Neutrophil (primary cell): ENCODE results near the gene TENM3.

Experiments
- H3K27ac ChIP-seq: fragments of 200-600 bp; sonication (generic); 2 replicates; pipeline ENCODE4 v1.5.1; 2016; ENCODE audit warnings: mild to moderate bottlenecking, moderate library complexity
- H3K27me3 ChIP-seq: fragments of 200-600 bp; sonication (generic); 2 replicates; pipeline ENCODE4 v1.6.0; 2016; ENCODE audit warnings: mild to moderate bottlenecking
- H3K36me3 ChIP-seq: fragments of 200-600 bp; sonication (generic); 2 replicates; pipeline ENCODE4 v1.5.1; 2017
- H3K4me1 ChIP-seq, 2 experiments: fragments of 200-600 bp in 1 of 2; sonication (generic) in 1 of 2; 1 replicate in 1 of 2; 2 replicates in 1 of 2; pipeline versions ENCODE4 v1.5.1 to v1.6.1; 2013 to 2016; ENCODE audit warnings: low read depth in 1 of 2, low read length in 1 of 2, mild to moderate bottlenecking in 1 of 2, moderate library complexity in 1 of 2; ENCODE audit not compliant: control insufficient read depth in 1 of 2, insufficient read depth in 1 of 2
- H3K4me3 ChIP-seq, 2 experiments: fragments of 200-600 bp in 1 of 2; sonication (generic) in 1 of 2; 1 replicate in 1 of 2; 2 replicates in 1 of 2; pipeline ENCODE4 v1.5.1; 2013 to 2016; ENCODE audit warnings: low read depth in 1 of 2, low read length in 1 of 2, mild to moderate bottlenecking in 1 of 2, moderate library complexity in 1 of 2
- H3K9me3 ChIP-seq: fragments of 200-600 bp; sonication (generic); 2 replicates; pipeline ENCODE4 v1.5.1; 2016
- CTCF ChIP-seq: fragments of 200-600 bp; sonication (generic); IDR thresholded peaks from 2 replicates; pipeline ENCODE4 v1.5.1; 2016; ENCODE audit warnings: antibody characterized with exemption

TENM3 gene

GRCh38 chr4:182343453-182343852 is 100.3 kb downstream of the TENM3 start:
- Histone ChIP-seq H3K27me3 (no peaks in the 10 kb centered on the region), H3K4me1 (no peaks in the 10 kb centered on the region), H3K4me3 (no peak overlapping the region), H3K36me3 (no peaks in the 10 kb centered on the region), H3K27ac (no peak overlapping the region), H3K9me3 (no peaks in the 10 kb centered on the region)
- no peak for TF ChIP-seq CTCF

DNA sequence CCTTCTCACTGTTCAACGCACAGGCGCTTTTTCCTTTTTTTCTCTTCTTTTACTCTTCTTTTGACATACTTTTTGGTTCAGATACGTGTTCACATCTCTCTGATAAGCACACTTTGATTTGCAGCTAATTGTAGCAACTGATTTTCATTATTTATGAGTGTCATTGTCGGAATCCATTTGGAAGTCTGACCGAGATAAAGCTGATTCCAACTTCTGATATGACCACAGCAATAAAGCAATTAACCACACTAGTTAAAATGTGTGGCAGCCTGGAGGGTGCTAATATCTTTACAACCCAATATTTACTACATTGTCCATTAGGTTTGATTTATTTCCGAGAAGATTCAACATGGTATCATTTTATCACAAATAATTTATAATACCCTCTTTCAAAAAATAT is 101.8 kb downstream of the TENM3 start:
- Histone ChIP-seq H3K4me3 (no peak overlapping the region), H3K27me3 (no peaks in the 10 kb centered on the region), H3K4me1 (no peaks in the 10 kb centered on the region), H3K9me3 (no peaks in the 10 kb centered on the region), H3K27ac (no peak overlapping the region), H3K36me3 (no peaks in the 10 kb centered on the region)
- TF ChIP-seq CTCF = no peak

DNA sequence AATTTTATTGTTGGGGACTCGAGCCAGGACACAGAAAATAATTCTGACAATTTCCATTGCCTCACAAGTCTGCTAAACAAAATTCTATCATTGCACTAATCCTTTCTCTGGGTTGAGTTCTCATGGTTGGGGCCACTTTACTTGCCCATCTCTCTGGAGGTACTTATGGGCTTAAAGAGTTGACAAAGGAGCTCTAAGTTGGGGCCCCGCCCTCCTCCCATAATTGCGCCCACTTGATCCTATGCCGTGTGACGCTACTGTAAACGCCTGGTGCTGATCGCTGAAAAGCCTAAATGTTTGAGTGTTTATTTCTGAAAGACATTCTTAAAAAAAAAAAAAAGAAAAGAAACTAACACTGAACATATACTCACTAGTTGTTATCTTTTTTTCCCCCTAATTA is 103.0 kb downstream of the TENM3 start:
- H3K27ac ChIP-seq = no peak overlapping the region
- no peaks in the 10 kb centered on the region for H3K9me3 ChIP-seq
- H3K36me3 ChIP-seq = no peaks in the 10 kb centered on the region
- no peak overlapping the region for H3K4me3 ChIP-seq
- no peaks in the 10 kb centered on the region for H3K4me1 ChIP-seq
- TF ChIP-seq CTCF = no peak
- no peaks in the 10 kb centered on the region for H3K27me3 ChIP-seq

- TF ChIP-seq CTCF = no peak
- no peak overlapping the region for H3K4me3 ChIP-seq
- H3K4me1 ChIP-seq = no peaks in the 10 kb centered on the region
- no peaks in the 10 kb centered on the region for H3K9me3 ChIP-seq
- no peaks in the 10 kb centered on the region for H3K36me3 ChIP-seq
- H3K27ac ChIP-seq = no peak overlapping the region
- no peaks in the 10 kb centered on the region for H3K27me3 ChIP-seq
Measured at GRCh38 chr4:182346675-182347375, 103.6 kb downstream of the TENM3 start.

DNA sequence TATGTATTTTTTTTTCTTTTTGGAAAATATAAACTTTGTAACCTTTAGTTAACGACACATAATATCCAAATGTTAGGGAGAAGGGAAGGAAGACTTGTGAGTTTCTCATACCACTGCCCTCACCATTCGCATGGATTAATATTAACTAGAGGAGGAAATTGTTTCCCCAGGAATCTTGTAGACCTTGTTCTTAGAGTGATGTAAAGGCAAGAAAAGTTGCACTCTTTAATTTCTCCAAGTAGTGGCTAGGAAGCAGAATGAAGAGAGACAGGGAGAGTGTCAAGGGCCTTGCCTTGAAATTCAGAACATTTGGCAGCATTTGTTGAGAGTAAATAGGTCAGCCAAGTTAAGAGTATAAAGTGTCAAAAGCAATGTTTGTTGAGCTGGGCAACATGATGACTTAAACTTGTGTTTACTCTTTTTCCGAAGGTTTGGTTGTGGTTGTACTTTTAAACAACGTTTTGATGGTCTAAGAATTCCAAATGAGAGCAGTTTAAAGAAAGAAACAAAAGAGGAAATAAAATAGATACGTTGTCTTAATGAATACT is 105.7 kb downstream of the TENM3 start:
- Histone ChIP-seq H3K9me3 (no peaks in the 10 kb centered on the region), H3K4me1 (no peaks in the 10 kb centered on the region), H3K4me3 (no peak overlapping the region), H3K36me3 (no peaks in the 10 kb centered on the region), H3K27me3 (no peaks in the 10 kb centered on the region), H3K27ac (no peak overlapping the region)
- TF ChIP-seq CTCF = no peak
